GM19099 (cell line): ENCODE results near the gene CLEC6A.

Source experiments
- POLR2A ChIP-seq: IDR thresholded peaks from 3 replicates; pipeline ENCODE4 v1.6.1; 2011; ENCODE audit warnings: low read depth; ENCODE audit not compliant: insufficient read length; ENCODE audit errors: extremely low read depth

The CLEC6A gene

GRCh38 chr12:8482571-8483061, 26.9 kb downstream of the CLEC6A start:
- no peak for TF ChIP-seq POLR2A

DNA sequence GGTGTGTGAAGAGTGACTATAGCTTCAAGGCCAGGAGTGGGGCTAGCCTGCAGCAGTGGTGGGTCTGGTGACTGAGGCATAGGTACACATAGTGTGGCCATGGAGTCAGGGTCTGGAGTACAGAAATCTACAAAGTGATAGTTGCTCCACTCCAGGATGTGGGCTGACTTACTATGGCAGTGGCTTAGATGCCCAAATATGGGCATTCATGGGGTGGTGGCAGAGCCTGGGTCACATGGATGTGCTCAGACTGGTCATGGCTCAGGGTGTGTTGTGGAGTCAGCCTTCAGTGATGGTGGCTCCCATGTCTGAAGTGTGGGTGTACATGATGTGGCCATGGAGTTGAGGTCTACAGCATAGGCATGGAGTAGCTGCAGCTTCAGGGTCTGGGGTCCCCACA, 27.3 kb downstream of the CLEC6A start:
- no peak for TF ChIP-seq POLR2A

DNA sequence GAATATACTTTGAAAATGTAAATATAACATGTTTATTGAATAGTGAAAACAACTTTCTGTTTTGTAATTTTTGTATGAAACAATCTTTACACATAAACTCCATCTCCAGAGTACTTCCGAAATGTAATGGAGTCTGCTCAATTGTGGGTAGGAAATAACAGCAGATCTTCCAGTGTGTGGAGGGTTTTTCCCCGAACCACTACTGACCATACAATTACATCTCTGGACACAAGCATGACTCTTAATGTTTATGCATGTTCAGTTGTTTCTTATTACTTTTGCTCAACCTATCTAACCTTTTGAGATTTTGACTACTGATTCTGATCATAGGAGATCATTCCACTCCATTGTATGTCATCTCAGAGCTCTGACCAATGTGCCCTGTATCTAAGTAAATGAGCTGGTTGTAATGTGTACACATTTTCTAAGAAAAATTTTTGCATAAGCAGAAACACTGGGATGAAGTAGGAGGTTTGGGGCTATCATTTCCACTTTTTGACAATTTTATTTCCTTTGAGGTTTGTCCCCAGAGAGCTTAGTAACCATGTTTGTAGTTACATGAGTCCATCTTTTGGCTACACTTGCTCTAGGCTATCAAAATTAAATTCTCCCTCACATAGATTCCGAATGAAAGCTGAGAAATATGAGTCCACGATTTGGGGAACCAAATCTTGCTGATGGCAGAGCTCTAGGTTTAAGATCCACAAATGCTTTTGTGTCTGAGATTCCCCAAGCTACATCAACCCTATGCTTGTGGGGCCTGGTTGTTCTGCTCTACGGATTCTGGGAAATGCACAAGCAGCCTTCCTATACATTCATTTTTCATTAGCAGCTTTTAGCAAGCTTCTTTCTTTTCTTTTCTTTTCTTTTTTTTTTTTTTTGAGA, 36.1 kb downstream of the CLEC6A start:
- no peak for TF ChIP-seq POLR2A

DNA sequence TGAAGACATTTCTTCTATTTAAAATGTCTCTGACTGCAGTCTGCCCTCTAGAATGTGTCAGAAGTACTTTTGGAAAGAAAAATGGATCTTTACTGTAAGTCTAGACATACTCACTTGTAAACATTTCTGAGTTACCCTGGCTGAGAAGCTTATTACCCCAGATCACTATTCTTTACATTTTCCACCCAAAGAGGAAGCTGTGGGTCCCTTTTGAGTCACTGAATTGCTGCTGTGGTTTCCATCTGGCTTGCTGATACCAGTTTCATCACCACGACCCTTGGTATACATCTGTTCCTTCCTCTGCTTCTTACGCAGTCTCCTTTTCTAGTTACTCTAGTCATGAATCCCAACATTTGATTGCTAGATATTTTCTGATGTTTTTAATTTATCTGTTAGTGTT, 37.3 kb downstream of the CLEC6A start:
- TF ChIP-seq POLR2A, result no peak

GRCh38 chr12:8499616-8500015, 43.9 kb downstream of the CLEC6A start:
- TF ChIP-seq POLR2A, result no peak

DNA sequence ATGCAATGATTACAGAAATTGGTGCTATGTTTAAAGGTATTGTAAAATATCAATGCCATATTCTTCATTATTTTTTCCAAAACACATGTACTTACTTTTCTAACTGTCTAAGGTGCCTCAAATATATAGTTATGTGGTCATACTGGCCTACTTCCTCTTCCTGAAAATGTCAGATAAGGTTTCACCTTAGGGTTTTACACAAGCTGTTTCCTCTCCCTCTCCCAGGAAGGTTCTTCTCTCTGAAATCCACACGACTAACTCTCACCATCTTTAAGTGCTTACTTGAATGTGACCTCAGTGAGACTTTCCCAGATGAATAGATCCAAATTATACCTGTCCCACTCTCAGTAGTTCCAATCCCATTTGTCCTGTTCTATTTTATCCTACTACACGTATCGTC, 46.0 kb downstream of the CLEC6A start:
- TF ChIP-seq POLR2A, result no peak

- no peak for TF ChIP-seq POLR2A
These were observed 48.6 kb downstream of the CLEC6A start for GRCh38 chr12:8504351-8504750.

- TF ChIP-seq POLR2A, result no peak
These were observed 51.8 kb downstream of the CLEC6A start for GRCh38 chr12:8507596-8507995.

- TF ChIP-seq POLR2A, result no peak
These were observed 52.5 kb downstream of the CLEC6A start for GRCh38 chr12:8508223-8508622.

DNA sequence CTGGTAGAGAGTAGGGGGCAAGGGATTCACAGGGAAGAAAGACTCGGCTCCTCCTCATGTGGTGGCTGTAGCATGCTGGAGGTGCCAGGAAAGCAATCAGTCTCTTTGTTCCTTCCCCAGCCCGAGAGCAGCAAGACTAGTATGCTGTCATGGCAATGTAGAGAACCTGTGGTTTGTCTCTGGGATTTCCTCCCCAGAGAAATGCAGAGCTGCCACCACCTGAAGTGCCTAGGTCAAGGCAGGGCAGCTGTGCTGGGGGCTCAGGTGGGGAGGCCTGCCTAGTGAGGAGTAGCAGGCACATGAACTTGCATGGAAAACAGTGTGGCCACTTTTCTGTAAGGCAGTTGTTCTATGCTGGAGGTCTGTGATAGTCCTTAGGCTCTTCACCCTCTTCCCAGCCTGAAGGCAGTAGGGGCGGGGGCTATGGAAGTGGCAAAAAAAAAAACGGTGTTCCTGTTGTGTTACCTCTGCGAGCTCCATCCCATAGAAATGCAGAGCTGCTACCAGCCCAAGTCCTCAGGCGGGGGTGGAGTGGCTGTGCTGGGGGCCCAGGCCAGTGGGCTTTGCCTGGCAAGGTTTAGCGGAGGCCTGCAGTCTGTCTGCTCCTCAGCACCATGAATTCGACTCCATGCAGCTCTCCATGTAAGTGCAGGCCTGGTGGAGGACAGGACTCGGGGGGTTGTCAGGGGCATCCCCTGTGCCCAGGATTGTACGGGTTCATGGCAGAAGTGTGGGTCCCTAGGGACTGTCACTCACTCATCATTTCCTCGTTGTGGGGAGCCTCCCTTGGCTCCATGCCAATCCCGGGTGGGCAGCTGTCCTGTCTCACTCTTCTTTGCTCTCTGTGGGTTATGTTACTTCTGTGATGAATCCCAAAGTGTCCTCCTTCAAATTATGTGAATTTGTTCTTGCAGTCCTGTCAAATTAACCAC, 53.4 kb downstream of the CLEC6A start:
- TF ChIP-seq POLR2A, result no peak

GRCh38 chr12:8513256-8513655, 57.5 kb downstream of the CLEC6A start, which contains the start of gene CLEC4D:
TSS of gene CLEC4D (plus strand) at chr12:8513503. CDS start at chr12:8513733, 230 bp downstream.
- no peak for TF ChIP-seq POLR2A

DNA sequence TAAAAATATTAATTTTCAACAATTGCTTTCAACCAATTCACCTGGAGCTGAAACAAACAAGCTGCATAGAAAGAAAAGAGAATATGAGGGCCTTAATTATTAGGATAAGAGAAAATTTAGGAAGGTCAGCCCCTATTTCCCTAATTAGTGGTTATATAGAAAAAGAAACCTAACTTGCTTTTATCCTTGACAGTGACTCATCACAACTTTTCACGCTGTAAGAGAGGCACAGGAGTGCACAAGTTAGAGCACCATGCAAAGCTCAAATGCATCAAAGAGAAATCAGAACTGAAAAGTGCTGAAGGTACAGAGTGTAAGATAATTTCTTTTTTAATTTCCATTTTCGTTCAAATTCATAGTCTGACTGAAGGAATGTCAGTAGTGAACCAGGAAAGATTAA, 62.2 kb downstream of the CLEC6A start:
- no peak for TF ChIP-seq POLR2A

GRCh38 chr12:8519171-8519570, 63.4 kb downstream of the CLEC6A start:
- TF ChIP-seq POLR2A, result no peak

DNA sequence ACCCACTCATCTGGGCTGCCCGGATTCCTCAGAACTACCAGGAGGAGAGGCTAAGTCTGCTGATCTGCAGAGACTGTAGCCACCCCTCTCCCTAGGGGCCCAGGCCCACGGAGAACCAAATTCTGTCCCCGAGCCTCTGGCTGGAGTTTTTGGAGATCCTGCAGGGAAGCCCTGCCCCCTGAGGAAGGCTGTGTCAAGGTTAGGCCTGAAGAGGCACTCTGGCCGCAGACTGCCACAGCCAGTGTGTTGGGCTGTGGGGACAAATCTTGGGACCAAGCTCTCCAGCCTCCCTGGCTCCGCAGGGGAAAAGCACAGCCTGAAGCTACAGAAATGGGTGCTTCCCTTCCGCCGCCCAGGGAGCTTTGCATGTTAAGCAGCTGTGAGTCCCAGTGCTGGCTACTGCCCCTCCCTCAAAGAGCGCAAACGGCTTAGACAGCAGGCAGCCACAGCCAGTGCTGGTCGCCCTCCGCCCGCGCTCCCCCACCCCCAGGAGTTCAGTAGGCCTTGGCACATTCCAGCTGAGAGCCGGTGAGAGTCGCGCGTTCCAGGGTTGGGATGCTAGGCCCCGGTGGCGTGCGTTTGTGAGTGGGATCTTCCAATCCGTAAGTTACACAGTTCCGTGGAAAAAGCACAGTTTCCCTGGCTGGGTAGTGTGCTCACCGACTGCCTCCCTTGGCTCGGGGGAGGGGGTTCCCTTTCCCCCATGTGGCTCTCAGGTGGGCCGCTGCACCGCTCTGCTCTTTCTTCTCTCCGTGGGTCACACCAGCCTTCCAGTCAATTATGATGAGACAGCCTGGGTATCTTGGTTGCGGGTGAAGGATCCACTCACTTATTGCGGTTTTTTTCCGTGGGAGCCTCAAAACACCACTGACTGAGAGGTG, 71.7 kb downstream of the CLEC6A start:
- no peak for TF ChIP-seq POLR2A
